PC-9 (cell line): ENCODE measurements around the gene RNF182. TPM values are rescaled to one million over a fixed set of nuclear protein-coding genes. Genes with fewer than 3 reads are reported as not detected.

ENCODE experiments used
- BruUV-seq: library from RNA; stranded (reverse); fragments of 400-500 nt; replicated peaks from 2 replicates; lab custom pipeline; 2021; lab: Mats Ljungman, UMichigan
- CTCF ChIA-PET: fragments of 300-600 bp; sonication (Branson Sonifier 250); formaldehyde crosslinking; loops from one replicate; lab custom pipeline; 2022; ENCODE audit warnings: antibody characterized with exemption; lab: Charles Lee
- POLR2A ChIA-PET: fragments of 300-600 bp; sonication (Branson Sonifier 250); formaldehyde crosslinking; loops from one replicate; lab custom pipeline; 2022; ENCODE audit warnings: antibody characterized with exemption; ENCODE audit not compliant: unreplicated experiment; lab: Charles Lee
- DNase-seq, 2 experiments: peaks; one replicate each; pipeline versions ENCODE4 v3.0.0 to v3.0.0-alpha.2; 2015 to 2022; ENCODE audit warnings: mixed read lengths in 1 of 2
- H2AFZ ChIP-seq: fragments of 200-600 bp; sonication (generic); 2 replicates; pipeline ENCODE4 v1.8.1; 2017; ENCODE audit warnings: antibody characterized with exemption
- H3F3A ChIP-seq: fragments of 200-600 bp; sonication (generic); 2 replicates; pipeline ENCODE4 v1.8.1; 2017; ENCODE audit warnings: antibody characterized with exemption, mild to moderate bottlenecking, low read depth; ENCODE audit not compliant: insufficient read depth
- H3K27ac ChIP-seq: fragments of 200-600 bp; sonication (generic); 2 replicates; pipeline ENCODE4 v1.6.1; 2016; ENCODE audit warnings: mixed run types
- H3K27me3 ChIP-seq: fragments of 200-600 bp; sonication (generic); 2 replicates; pipeline ENCODE4 v1.6.1; 2016; ENCODE audit warnings: low read depth, mixed run types; ENCODE audit not compliant: insufficient read depth
- H3K36me3 ChIP-seq: fragments of 200-600 bp; sonication (generic); 2 replicates; pipeline ENCODE4 v1.6.1; 2016; ENCODE audit warnings: low read depth, mixed run types
- H3K4me1 ChIP-seq: fragments of 200-600 bp; sonication (generic); replicated peaks from 2 replicates; pipeline ENCODE4 v1.6.1; 2016; ENCODE audit warnings: mixed run types; ENCODE audit not compliant: insufficient read depth
- H3K4me2 ChIP-seq: fragments of 200-600 bp; sonication (generic); 2 replicates; pipeline ENCODE4 v1.6.1; 2017; ENCODE audit warnings: mixed run types
- H3K4me3 ChIP-seq: fragments of 200-600 bp; sonication (generic); 2 replicates; pipeline ENCODE4 v1.6.1; 2016; ENCODE audit warnings: mixed run types
- H3K79me2 ChIP-seq: fragments of 200-600 bp; sonication (generic); 2 replicates; pipeline ENCODE4 v1.6.1; 2017; ENCODE audit warnings: low read depth, mixed run types
- H3K9me2 ChIP-seq: fragments of 200-600 bp; sonication (generic); 2 replicates; pipeline ENCODE4 v1.8.1; 2017; ENCODE audit warnings: mild to moderate bottlenecking; ENCODE audit not compliant: insufficient read depth
- H3K9me3 ChIP-seq: fragments of 200-600 bp; sonication (generic); 2 replicates; pipeline ENCODE4 v1.8.1; 2016; ENCODE audit warnings: low read depth; ENCODE audit not compliant: insufficient read depth
- H4K20me1 ChIP-seq: fragments of 200-600 bp; sonication (generic); 2 replicates; pipeline ENCODE4 v1.8.1; 2017; ENCODE audit not compliant: insufficient read depth
- CTCF ChIP-seq: fragments of 200-600 bp; sonication (generic); conservative IDR thresholded peaks from 2 replicates; pipeline ENCODE4 v1.6.1; 2017; ENCODE audit warnings: mixed run types, antibody characterized with exemption, mild to moderate bottlenecking, moderate library complexity
- EZH2 ChIP-seq: fragments of 200-600 bp; sonication (generic); IDR thresholded peaks from 2 replicates; pipeline ENCODE4 v1.8.0; 2017; ENCODE audit warnings: antibody characterized with exemption, low read depth
- intact Hi-C: fragments of 100-400 bp; cut with micrococcal nuclease; formaldehyde crosslinking; loops from one replicate; pipeline ENCODE4 v1.10.0; 2022; ENCODE audit not compliant: unreplicated experiment
- total RNA-seq: library from RNA; stranded (reverse); gene quantifications from 2 replicates; pipeline ENCODE4 v1.2.3, GENCODE V29; 2021

RNF182 gene
- total RNA-seq, 1 experiment from 2014 or later = 0.13 TPM

GRCh38 chr6:13987400-13987865 lies 62.7 kb downstream of the RNF182 start:
- Histone ChIP-seq H3K27me3 (no peaks in the 10 kb centered on the region), H3K4me2 (no peak overlapping the region), H2AFZ (no peak overlapping the region), H4K20me1 (no peaks in the 10 kb centered on the region), H3K79me2 (no peaks in the 10 kb centered on the region), H3K4me3 (no peak overlapping the region), H3K9me3 (0 out of 2 replicates have a peak, but pooled peaks cover 3% of the 10 kb centered on the region), H3K4me1 (peaks cover 8% of the 10 kb centered on the region; the same call in 1 of the 2 replicates), H3K36me3 (no peaks in the 10 kb centered on the region), H3K27ac (no peak overlapping the region), H3K9me2 (no peaks in the 10 kb centered on the region), H3F3A (peaks cover 5% of the 10 kb centered on the region; the same call in 1 of the 2 replicates)
- no TSS peak for BruUV-seq
- no peak for TF ChIP-seq CTCF
- no peak for TF ChIP-seq EZH2
- intact Hi-C loops = no loop called here
- DNase-seq = no peak
- ChIA-PET POLR2A (no interaction called here), CTCF (no interaction called here)

GRCh38 chr6:13988049-13988738 lies 63.4 kb downstream of the RNF182 start:
- Histone ChIP-seq H3K4me1 (peaks cover 15% of the 10 kb centered on the region), H3K4me3 (no peak overlapping the region), H3K9me3 (0 out of 2 replicates have a peak, but pooled peaks cover 3% of the 10 kb centered on the region), H3K27ac (no peak overlapping the region), H4K20me1 (no peaks in the 10 kb centered on the region), H2AFZ (no peak overlapping the region), H3K4me2 (no peak overlapping the region), H3K79me2 (no peaks in the 10 kb centered on the region), H3F3A (peaks cover 13% of the 10 kb centered on the region), H3K9me2 (no peaks in the 10 kb centered on the region), H3K36me3 (no peaks in the 10 kb centered on the region), H3K27me3 (no peaks in the 10 kb centered on the region)
- BruUV-seq = no TSS peak
- CTCF ChIA-PET = no interaction called here
- TF ChIP-seq CTCF = no peak
- TF ChIP-seq EZH2 = no peak
- POLR2A ChIA-PET = no interaction called here
- intact Hi-C loops = no loop called here
- DNase-seq = no peak

DNA sequence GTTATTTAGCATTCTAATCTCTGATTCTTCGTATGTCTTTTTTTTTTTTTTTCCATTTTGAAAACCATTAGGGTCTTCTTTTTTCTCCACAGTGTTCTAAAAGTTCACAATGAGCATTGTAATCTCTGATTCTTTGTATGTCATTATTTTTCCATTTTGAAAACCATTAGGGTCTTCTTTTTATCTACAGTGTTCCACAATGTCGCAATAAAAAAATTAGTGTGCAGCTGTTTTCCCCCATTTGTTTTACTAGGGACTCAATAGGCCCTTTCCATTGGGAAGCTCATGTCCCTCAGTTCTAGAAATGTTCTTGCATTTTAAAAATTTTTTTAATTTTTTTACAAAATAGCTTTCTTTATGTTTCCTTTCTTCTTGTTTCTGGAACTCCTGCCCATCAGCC lies 64.2 kb downstream of the RNF182 start:
- Histone ChIP-seq H3K9me2 (no peaks in the 10 kb centered on the region), H3K9me3 (0 out of 2 replicates have a peak, but pooled peaks cover 7% of the 10 kb centered on the region), H3F3A (peaks cover 19% of the 10 kb centered on the region), H4K20me1 (no peaks in the 10 kb centered on the region), H3K4me3 (no peak overlapping the region), H3K27me3 (no peaks in the 10 kb centered on the region), H3K36me3 (no peaks in the 10 kb centered on the region), H3K4me2 (no peak overlapping the region), H3K79me2 (no peaks in the 10 kb centered on the region), H2AFZ (no peak overlapping the region), H3K4me1 (peaks cover 22% of the 10 kb centered on the region), H3K27ac (no peak overlapping the region)
- TF ChIP-seq EZH2 (no peak), CTCF (no peak)
- intact Hi-C loops = no loop called here
- DNase-seq = no peak
- CTCF ChIA-PET = no interaction called here
- POLR2A ChIA-PET = no interaction called here
- BruUV-seq = no TSS peak
